Stimulated activated CD8-positive, alpha-beta memory T cell treated with anti-CD3 and anti-CD28 coated beads, Interleukin-15, amount 100 ng/mL, for 4 hours (primary cell): ENCODE results near the gene FBXL14.
A peak's percentile ranks its signal among the peaks of the same experiment; 100 is the strongest.

Experiments used
- DNase-seq, 2 donors: peaks; one replicate each; pipeline ENCODE4 v3.0.0-alpha.2; 2020; ENCODE audit warnings: low read depth in 2 of 2

The FBXL14 gene

DNA sequence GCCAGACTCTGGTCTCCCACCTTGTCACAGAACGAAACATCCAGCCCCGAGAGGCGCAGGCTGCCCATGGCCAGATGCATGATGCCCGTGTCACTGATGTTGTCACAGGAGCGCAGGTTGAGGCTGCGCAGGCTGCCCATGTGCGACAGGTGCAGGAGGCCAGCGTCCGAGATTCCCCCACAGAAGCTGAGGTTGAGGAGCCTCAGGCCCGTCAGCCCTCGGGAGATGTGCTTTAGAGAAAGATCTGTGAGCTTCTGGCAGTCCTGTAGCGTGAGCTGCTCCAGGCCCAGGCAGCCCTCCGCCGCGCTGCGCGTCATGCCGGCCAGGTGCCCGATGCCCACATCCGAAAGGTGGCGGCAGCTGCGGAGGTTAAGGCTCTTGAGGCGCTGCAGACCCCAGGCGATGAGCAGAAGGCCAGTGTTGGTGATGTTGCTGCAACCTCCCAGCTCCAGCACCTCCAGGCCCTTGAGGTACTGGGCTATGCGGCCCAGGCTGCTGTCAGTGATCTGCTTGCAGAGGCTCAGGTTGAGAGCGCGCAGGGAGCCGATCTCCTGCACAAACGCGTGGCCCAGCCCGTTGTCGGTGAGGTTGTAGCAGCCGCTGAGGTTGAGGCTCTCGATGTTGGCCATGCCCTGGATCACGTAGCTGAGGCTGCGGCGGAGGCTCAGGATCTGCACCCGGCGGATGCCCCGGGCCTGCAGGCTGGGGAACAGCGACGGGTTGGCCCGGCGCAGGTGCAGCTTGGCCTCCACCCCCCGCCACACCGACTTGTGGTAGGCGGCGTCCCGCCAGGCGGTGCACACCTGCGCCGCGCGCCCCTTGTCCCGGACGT lies 991 bp downstream of the FBXL14 start:
- DNase-seq = no peak

DNA sequence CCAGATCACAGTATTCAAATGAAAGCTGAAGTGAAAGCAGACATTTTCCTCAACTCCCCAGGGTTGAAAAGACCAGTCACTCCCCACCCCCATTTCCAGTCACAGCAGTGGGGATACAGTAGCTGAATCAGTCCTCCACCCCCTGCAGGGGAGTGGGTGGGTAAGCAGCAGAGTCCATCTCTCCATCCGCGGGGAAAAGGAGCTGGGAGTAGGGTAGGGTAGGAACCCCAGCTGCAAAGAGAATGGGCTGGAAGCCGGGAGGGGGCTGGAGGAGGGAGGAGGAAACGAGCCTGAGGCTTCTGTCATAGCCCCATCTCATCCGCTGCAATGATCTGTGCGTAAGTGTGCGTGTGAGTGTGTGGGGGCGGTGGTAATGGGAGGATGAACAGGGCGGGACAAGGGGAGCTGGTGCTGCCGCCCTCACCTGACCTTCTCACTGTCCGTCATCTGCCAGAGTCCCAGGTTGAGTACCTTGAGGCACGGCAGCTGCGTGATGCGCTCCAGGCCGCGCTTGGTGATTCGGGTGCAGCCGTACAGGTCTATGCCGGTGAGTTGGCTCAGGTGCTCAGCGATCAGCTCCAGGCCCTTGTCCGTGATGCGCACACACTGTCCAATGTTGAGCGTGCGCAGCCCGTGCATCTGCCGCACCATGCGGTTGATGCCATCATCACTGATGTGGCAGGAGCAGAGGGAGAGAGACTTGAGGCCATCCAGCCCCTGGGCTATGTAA lies 1.8 kb downstream of the FBXL14 start:
- DNase-seq = peak in 1 of 2 donors; percentile 50

DNA sequence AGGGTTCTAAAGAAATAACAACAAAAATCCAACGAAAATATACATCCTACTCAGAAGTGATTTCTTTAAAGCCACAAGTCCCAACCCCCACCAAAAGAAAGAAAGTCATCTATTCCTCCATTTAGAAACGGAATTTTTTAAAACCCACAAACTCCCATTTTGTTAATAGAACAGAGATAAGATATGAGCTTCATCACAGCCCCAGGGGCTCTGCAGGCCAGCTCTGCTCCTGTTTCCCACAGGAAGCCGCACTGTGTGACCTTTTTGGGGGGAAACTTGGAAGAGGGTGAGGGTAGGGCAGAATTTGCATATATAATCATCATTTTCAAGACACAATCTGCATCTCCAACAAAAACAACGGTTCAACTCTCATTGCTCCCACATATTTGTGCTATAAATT lies 2.8 kb downstream of the FBXL14 start:
- DNase-seq = no peak

DNA sequence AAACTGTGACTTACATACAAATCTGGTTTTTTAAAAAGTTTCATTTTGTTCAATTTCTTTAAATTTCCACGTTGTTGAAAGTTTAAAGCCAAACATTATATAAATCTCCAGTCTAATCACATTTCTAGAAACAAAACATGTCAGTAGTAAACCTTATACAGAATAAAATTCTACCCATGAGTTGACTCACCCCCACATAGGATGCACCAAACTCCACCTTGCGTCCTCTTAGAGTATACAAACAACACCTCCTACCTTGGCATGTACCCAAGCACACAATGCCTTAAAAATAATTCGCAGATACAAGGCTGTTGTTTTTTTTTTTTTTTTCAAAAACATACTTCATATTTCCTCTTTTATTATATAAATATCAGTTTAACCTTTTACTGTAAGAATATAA lies 3.3 kb downstream of the FBXL14 start:
- DNase-seq = no peak

DNA sequence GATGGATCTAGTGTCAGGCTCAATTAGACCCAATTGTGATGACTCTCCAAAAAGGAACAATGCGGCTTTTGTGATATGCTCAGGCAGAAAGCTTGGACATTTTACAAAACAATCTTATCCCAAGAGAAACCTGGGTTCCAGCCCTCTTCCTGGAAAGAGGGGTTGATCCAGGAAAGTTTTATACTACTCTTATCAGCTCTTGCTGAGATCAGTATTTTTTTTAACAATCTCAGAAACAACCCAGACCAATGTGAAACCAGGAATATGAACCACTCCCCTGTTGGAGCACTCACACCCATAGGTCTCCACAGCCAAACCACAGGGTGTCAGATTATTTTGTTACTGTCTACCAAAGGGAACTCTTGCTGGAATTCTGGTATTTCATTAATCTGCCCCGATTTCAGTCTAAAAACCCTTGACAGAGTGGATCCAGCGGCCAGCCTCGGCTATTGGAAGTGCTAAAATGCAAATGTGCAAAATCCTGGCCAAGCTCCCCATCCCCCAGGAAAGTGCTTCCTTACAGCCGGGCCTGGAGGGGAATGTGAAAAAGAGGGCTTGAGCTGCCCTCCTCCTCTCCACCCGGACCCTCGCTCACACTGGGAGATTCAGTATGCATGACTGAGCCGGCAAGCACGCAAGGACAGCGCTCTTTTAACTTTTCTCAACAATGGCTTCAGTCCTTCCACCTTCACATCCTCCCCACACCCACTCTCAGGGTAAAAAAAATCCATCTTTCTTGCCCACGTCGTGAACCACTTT lies 4.0 kb downstream of the FBXL14 start:
- DNase-seq = no peak

DNA sequence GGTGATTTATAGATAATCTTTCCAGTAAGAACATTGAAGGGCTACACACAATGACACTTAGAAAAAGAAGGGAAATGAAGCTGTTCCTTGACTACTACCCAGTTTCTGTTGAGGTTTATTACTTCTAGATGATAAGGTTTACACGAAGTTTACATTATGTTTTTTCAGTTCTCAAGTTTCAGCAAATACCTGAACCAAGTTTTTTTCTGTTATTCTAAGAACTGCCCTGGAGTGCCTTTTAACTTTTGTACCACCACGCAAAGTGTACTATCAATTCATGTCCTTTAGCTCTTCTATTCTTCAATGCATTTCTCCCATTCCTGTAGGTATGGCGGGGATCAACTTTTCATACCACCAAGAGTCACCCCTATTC lies 5.8 kb downstream of the FBXL14 start:
- DNase-seq = no peak

DNA sequence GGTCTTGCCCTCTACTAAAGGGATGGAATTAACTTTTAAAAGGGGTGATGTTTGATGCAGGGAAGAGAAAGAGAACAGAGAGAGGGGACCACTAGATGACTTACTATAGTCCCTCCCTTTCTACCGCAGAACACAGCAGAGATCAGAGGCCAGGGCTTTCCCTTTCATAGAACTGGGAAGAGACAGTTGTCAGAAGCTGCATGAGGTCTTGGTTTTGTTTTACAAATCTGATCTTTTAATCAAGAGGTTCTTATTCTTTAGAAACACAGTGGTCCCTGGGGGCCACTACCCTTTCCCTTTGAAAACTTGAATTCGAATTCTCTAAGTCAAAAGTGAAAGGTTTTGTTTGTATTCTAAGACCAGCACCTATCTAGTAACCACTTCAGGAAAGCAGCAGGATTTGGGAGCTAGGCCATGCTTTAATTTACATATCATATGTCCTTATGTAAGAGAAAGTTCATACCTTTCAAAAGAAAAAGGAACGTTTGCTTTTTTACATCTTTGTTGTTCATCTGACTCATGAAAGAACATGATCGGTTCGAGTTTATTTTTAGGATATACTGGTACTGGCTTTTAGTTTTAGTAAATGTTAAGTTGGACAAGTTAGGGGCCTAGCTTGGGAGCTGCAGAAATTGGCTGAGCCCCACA lies 6.3 kb downstream of the FBXL14 start:
- DNase-seq = no peak

DNA sequence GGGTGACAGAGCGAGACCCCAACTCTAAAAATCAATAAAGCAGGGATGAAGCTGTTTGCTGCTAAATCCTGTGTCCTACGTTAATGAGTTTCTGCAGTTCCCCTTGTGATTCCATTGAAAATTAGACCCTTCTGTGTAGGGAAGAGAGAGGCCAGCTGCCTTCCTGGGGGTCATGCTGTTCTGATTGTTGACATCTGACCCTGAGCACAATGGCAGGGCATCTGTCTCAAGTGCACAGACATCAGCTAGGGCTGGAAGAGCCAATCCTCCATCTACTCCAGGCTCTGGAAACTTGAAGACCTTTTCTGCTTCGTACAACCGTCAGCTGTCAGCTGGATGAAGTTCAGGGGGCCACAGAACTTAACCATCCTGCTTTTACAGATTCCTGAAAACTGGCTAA lies 10.1 kb downstream of the FBXL14 start:
- DNase-seq = no peak

DNA sequence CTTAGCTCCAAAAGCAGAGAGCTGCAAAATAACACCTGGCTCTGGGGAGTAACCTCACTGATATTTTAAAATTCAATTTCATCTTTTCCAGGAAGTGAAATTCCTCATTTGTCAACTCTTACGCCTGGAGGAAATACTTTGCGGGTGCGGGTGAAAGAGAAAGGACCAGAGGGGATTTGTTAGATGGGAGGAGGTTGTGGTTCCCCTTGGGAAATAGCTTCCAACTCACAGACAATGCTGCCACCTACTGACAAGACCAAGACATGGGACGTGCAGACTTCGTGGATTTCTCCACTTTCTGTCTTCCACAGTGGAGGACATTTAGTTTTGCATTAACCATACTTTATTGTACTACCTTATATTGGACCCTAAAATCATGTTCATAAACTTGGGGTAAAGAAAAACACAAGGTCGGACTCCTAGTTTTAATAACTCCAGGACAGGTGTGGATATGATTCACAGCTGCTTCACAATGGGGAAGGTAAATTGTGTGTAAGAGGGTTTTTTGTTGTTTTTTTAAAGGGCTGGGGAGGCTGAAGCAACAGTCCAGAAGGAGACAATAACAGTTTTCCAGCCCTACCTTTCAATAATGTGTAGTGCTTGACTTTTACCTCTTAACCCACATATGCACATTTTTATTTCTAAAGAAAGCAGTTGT lies 10.8 kb downstream of the FBXL14 start:
- DNase-seq = peak in 1 of 2 donors; percentile 39

DNA sequence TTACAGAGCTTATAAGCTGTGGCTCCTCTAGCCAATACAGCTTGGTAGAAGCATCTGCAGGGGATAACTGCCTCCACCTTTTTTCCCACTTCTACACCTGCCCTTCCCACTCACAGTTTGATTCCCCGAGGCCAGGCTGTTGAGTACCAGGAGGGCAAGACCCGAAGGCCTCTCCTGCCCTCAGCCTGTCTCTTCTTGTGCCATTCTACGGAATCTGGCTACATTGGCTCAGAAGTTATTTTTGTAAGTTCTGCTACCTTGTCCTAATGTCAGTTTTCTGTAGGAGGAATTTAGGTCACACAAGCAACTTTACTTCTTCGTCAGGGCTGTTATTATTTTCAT lies 11.7 kb downstream of the FBXL14 start:
- DNase-seq = no peak

DNA sequence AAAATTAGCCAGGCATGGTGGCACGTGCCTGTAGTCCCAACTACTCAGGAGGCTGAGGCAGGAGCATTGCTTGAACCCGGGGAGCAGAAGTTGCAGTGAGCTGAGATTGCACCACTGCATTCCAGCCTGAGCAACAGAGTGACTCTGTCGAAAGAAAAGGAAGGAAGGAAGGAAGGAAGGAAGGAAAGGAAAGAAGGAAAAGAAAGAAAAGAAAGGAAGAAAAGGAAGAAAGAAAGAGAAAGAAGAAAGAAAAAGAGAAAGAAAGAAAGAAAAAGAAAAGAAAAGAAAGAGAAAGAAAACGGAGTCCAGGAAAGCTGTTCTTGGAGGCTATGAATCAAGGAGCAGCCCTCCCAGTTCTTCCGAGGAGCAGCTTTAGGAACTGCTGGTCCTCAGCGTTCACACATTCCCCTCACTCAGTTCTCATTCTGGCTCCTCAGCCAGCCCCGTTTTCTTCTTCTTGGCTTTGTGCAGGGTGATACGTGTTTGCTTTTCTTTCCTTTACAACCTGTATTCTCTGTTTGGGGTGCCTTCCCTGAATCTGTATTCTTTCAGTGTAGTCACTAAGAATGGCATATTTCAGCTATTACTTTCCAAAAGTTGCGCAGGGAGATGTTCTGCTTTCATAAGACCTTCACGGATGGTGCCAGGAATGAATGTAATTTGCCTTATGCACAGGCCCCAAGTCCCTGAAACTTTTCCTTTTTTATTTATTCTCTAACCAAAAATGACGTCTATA lies 12.2 kb downstream of the FBXL14 start:
- no peak for DNase-seq

DNA sequence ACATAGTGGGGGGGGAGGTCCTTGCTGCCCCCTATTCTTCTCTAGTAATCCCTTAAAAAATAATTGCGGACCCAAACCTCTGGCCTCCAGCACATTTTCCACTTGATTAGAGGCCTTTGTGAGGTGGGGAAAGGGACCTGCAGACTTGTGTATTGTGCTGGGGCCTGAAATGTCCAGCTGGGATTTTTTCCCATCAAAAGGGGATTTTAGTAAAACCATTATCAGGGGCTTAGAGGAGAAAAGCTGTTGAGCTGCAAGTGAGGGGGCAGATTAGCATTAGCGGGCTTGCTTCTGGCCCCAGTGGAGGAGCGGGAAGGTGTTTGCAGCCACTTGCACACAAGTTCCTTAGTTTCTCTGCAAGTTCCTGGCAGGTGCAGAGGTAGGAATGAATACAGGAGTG lies 13.9 kb downstream of the FBXL14 start:
- DNase-seq = no peak

DNA sequence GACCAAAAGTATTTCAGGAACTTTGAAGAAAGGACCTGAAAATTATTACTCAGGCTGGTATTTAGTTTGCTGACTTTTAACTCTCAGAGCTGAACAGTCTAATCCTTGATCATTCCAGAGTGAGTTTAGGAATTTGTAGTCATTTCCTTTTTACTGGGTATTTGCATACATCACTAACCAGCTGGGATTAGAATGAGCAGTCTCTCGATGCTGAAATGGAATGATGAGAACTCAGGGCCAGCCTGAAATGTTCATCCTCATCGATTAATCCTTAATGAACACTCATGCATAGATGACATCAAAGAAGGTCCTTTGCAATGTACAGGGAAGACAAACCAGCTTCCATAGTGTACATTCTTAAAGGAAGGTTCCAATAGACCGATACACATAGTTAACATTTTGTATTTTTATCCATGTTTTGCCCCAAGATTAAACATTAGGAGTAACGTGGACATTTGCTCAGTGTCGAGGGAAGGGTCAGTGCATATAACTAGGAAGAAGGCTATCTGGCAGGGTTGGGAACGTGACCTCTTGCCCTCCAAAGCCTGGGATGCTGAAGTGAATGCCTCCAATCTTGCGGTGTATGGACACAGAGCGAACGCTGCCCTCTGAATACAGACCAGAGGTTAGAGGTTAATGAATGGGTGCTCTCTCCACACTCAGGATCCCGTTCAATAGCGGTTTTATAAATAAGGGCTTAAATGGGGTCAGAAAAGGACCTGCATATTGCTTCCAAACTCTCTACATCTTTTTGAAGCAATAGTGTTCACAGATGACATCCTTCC lies 14.5 kb downstream of the FBXL14 start:
- no peak for DNase-seq

DNA sequence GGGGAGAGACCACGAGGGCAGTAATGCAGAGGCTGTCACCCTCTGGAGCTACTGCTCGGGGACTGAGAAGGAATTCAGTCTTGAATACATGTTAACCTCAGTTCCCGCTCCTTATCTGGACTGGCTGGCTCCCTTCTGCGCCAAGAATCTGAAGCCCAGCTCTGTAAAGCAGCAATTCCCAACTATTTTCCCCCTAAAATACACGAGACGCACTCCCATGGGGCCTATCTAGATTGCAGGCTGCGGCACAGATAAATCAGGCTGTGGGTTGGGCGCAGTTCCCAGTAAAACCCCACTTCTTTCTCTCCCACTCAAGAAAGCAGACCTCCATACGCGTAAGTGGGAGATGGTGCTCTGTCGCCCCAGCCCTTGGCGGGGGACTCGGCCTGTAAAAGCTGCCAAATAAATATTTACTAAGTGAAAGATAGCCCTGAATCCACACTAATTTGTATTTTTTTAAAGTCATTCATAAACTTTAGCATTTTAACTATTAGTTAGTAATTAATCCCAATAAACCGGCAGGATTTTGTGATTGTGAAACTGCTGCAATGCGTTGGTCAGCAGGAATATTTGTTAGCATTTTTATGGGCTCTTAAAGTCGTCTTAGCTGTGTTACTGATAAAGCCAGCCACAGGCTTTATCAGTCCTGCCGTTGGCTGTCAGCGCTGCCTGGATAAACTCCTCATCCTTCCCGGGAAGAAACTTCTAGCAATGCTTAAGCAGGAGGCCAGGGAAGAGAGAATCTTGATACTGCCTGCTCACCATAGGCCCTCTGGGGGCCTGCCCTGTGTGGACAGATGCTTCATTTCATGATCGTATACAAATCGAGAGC lies 17.8 kb downstream of the FBXL14 start:
- DNase-seq = no peak

DNA sequence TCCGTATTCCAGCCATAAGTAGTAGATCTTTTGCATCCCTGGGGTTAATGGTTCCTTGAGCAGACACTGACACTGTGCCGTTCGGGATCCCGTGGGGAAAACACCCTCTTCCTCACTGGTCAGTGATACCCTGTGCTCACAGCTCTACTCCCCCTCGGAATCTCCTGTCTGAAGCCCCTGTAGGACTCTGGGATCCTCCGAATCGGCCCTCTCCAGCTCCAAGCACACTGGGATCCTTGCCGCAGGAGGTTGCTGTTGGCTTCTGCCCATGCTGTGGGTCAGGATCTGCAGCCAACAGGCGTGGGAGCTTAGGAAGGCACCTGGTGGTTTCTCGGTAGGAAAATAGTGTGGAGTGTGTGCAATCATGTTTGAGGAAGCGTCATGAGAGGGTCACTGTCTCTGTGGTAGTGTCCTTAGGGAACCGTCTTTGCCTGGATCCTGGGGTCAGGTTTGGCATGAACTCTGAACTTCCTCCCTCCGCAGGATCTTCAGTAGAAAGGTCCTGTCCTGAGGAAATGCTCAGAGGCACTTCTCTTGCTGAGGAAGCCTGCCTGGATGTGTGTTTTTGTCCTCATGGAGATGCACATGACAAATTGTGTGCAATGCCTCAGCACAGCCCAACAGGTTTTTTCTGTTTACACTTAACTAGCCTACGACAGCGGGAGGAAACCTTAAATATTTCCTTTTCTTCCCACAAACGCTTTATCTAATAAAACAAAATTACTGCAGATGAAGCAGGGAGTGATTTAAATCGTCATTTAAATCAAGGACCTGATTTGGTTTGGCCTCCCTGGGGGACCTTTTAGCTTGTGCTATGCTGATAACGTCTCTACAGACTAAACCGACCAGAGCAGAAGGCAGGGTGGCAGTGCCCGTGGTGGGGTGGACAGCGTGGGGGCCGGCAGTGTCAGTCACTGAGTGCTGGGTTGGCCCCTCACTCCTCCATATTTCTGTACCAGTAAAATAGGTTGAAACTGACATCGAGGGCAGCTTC lies 18.7 kb downstream of the FBXL14 start:
- DNase-seq = no peak

DNA sequence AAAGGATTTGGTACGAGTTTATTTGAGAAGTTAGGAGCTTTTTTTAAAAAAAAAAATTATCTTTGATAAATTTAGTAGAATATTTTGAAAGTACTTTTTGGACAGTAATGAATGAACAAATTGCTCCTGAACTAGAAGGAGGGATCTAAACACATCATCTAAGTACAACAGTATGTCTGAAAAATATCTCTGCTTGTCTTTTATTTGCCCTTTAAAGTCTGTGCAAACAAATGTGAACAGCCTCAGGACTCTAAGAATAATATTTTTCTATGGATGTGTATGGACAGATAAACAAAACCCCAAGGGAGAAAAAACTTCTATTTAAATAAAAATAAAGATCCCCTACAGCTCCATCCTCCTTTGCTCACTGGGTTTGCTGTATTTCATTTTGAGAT lies 19.5 kb downstream of the FBXL14 start:
- no peak for DNase-seq

DNA sequence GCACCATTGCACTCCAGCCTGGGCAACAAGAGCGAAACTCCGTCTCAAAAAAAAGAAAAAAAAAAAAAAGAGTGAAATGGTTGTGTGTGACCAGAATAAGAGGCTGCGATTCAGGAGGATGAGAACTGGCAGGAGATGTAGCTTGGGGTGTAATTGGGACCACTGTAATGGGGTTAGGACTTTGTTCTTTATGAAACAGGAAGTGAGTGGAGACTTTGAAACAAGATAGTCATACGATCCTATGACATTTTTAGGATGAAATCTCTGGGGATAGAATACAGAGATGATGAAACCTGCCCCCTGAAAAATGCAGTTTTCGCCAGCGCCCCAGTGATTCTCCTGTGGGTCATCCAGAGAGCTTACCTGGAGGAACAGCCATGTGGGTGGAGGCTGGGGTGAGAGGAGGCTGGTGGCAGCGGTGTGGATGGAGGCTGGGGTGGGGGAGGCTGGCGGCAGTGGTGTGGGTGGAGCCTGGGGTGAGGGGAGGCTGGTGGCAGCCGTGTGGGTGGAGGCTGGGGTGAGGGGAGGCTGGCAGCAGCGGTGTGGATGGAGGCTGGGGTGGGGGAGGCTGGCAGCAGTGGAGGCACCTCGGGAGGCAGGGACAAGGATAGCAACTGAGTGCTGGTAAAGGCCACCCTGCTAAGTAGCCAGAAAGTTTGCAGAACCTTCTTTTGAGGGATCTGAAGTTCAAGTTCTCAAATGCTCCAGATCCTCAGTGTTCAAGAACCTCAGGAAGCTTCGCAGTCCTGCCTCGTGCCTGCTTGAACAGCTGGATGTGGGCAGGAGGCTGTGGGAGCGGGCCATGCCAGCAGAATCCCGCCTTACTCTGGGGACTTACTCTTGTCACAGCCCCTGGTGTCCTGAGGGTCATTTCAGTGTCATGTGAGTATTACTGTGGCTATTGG lies 20.2 kb downstream of the FBXL14 start:
- no peak for DNase-seq
